ENCODE results near the gene XRCC5.

DNA sequence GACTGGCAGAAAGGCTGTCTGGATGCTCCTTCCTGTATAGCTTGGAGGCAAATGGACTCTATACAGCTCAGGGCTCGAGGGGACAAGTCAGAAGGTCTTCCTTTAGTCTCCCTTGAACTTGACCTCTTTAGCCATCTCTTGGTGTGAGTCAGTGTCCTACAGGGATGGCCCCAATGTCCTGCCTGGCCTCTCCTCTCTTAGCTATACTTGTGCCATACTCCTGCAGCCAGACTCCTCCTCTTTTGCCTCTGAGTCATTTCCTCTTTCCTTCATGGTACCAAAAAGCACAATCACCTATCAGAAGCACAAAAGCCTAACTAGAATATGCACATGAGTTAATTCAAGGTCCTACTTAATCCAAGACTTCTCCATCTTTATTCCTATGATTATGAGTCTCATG, 112.7 kb downstream of the XRCC5 start:
- TF ChIP-seq CTCF (IDR thresholded peaks at IDR 0.05) (no peak), POLR2A (IDR thresholded peaks at IDR 0.05) (no peak)
